ENCODE data around the gene KIN.

GRCh38 chr10:7787857-7788638 is at the start of gene KIN, which contains the start of gene ATP5F1C:
- no peak for TF ChIP-seq EZH2phosphoT487 (IDR thresholded peaks at IDR 0.05; ENCODE audit: borderline replicate concordance)
- TF ChIP-seq, protein P1, sequence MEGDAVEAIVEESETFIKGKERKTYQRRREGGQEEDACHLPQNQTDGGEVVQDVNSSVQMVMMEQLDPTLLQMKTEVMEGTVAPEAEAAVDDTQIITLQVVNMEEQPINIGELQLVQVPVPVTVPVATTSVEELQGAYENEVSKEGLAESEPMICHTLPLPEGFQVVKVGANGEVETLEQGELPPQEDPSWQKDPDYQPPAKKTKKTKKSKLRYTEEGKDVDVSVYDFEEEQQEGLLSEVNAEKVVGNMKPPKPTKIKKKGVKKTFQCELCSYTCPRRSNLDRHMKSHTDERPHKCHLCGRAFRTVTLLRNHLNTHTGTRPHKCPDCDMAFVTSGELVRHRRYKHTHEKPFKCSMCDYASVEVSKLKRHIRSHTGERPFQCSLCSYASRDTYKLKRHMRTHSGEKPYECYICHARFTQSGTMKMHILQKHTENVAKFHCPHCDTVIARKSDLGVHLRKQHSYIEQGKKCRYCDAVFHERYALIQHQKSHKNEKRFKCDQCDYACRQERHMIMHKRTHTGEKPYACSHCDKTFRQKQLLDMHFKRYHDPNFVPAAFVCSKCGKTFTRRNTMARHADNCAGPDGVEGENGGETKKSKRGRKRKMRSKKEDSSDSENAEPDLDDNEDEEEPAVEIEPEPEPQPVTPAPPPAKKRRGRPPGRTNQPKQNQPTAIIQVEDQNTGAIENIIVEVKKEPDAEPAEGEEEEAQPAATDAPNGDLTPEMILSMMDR (conservative IDR thresholded peaks at IDR 0.05; ENCODE audit: low read length) = no peak

Data from Loucy (cell line).